ENCODE results near the gene PRR15L.

DNA sequence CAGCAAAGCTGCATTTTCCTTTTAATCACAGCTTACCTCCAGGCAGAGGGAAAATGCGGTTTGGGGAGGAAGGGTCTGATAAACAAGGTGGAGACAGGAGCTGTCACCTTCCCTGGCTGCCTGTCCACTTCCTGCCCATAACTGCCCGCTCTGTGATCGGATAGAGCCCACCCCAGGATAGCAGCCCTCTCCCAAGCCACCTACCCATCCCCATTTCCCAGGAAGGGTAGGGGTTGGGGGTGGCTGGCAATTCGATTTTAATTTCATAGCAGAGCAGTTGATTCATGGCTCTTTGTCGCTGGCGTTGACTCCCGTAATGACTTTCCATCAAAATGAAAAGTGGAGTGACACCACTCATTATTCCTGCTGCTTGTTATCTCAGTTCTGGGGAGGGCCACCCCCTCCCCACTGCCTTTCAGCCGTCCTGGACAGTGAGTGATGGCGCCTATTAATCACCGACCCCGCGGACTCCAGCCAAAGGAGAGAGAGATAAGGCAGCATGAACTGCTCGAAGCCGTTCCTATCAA lies 24.5 kb upstream of the PRR15L start:
- TF ChIP-seq, protein P1, sequence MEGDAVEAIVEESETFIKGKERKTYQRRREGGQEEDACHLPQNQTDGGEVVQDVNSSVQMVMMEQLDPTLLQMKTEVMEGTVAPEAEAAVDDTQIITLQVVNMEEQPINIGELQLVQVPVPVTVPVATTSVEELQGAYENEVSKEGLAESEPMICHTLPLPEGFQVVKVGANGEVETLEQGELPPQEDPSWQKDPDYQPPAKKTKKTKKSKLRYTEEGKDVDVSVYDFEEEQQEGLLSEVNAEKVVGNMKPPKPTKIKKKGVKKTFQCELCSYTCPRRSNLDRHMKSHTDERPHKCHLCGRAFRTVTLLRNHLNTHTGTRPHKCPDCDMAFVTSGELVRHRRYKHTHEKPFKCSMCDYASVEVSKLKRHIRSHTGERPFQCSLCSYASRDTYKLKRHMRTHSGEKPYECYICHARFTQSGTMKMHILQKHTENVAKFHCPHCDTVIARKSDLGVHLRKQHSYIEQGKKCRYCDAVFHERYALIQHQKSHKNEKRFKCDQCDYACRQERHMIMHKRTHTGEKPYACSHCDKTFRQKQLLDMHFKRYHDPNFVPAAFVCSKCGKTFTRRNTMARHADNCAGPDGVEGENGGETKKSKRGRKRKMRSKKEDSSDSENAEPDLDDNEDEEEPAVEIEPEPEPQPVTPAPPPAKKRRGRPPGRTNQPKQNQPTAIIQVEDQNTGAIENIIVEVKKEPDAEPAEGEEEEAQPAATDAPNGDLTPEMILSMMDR (IDR thresholded peaks at IDR 0.05), result no peak
- TF ChIP-seq EP300 (IDR thresholded peaks at IDR 0.05), result no peak

Data from upper lobe of left lung (tissue), 4 donors.